Adipose tissue (tissue), 3 donors: ENCODE data around the gene LMNTD1. TPM values are rescaled to one million over a fixed set of nuclear protein-coding genes. Genes with fewer than 3 reads are reported as not detected.
"Not testable (repeated sequence)": the region's sequence is repeated elsewhere in the genome, so short reads cannot be mapped to it uniquely, and the experiment has no call there.

Experiments used
- H3K27ac ChIP-seq: one replicate; pipeline ENCODE4 v1.5.1; 2013; ENCODE audit warnings: low read depth, low read length
- WGBS, 3 donors: extraction: QIAGEN DNeasy Blood & Tissue Kit; methylation state at CpG; one replicate each; pipeline ENCODE4 v1.1.7; 2013; 5-methylcytosine and 5-hydroxymethylcytosine counted together
- polyA plus RNA-seq, 3 donors: library from polyadenylated mRNA; stranded (reverse); fragments of 200-250 nt; gene quantifications; one replicate each; pipeline ENCODE4 v1.2.3, GENCODE V29; 2013
- donor health status: healthy with polysubstance abuse.
- donor health status: Bipolar disorder and iron deficiency.
- donor health status: healthy.

The LMNTD1 gene
- polyA plus RNA-seq, 3 donors, result 0.28 to 1.1 TPM; not detected in 1

DNA sequence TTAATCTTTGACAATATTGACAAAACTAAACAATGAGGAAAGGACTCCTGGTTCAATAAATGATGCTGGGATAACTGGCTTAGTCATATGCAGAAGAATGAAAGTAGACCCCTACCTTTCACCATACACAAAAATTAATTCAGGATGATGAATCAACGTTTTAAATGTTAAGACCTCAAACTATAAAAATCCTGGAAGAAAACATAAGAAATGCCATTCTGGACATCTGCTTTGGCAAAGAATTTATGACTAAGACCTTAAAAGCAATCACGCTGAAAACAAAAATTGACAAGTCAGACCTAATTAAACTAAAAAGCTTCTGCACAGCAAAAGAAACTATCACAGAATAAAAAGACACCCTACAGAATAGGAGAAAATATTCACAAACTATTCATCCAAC is 97.4 kb downstream of the LMNTD1 start:
- 76 to 82% (median 82%) methylated on average over 2 of the region's 2 CpGs for WGBS, 3 donors
- H3K27ac ChIP-seq, result no peak overlapping the region

DNA sequence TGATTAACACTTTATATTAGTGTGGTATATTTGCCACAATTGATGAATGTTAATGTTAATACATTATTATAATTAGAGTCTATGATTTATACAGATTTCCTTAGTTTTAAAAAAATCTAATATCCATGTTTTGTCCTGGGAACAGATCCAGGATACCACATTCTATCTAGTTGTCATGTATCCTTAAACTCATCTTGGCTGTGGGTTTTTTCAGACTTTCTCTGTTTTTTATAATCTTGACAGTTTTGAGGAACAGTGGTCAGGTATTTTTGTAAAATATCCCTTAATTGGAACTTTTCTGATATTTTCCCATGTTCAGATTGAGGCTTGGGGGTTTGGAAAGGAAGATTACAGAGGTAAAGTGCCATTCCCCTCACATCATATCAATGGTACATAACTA is 104.1 kb downstream of the LMNTD1 start:
- H3K27ac ChIP-seq, result no peak overlapping the region

DNA sequence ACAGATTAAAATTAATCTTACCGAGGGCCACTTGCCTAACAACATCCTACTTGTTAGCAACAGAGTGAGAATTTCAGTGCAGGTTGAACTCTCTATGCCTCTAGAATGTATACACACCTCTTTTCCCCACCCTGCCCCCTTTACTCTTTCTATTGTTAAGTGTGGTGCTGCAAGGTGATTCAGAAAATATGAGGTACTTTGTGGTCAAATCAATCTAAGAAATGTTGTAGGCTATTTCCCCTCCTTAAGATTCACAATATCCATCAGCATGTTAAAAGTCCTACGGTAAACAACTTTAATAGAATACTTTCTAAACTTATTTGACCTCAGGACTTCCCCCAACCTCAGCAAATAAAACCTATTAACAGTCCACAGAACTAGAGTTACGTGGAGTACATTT is 106.0 kb downstream of the LMNTD1 start:
- WGBS, 3 donors, result 72 to 89% (median 85%) methylated on average over 3 of the region's 3 CpGs
- H3K27ac ChIP-seq, result no peak overlapping the region

DNA sequence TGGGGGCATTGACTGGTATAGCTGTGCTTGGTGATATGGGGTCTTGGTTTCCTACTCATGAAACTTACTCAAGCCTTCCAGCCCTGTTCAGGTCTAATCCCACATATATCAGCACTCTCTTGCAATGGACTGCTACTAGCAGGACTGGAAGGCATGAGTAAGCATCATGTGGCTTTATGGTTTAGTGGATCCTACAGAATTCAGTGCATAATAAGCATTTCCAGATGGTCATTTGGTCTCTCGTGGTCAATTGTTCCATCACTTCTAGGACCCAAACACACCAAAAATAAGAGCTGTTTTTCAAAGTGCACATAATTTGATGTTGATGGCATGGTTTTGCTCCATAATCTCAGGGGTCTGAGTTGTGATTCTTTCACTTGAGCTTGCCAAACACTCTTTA is 114.4 kb downstream of the LMNTD1 start:
- 92 to 95% (median 95%) methylated on average over 1 of the region's 1 CpG for WGBS, 3 donors
- H3K27ac ChIP-seq, result no peak overlapping the region

DNA sequence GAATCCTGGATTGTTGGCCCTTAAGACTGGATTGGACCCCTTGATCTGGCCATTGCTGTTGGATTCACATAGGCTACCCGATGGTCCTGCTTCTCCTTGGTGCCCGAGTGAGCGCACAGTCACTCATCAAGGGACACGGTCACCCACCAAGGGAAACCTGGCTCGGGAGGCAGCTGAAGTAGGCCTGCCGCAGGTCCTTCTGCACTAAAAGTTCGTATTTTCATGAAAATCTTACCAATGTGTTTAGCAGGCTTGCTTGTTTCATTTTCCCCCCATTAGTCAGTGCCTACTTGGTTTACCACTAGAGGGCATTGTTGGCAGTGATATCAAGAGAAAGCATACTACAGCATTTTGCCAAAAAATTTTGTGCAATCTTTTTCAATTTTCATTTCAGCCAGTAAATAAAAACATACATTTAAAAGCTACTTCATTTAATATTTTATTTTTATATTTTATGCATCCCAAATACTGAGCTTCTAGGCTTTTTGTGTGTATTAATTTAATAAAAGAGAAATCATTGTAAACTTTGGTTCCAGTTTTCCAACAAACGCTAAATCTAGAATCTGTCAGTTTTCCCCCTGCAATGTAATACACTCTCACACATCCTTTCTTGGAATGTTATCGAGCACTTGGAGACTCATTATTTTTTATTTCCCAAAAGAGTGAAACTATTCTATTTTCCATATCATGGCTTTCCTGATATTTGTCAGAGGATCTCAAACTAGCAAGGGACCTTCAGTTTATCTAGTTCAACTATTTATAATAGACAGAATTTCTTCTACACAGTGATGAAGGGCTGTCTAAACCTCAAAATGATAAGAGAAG is 116.7 kb downstream of the LMNTD1 start:
- whole genome bisulfite sequencing, 3 donors, result 44 to 51% (median 50%) methylated on average over 9 of the region's 9 CpGs
- H3K27ac ChIP-seq, result no peak overlapping the region

DNA sequence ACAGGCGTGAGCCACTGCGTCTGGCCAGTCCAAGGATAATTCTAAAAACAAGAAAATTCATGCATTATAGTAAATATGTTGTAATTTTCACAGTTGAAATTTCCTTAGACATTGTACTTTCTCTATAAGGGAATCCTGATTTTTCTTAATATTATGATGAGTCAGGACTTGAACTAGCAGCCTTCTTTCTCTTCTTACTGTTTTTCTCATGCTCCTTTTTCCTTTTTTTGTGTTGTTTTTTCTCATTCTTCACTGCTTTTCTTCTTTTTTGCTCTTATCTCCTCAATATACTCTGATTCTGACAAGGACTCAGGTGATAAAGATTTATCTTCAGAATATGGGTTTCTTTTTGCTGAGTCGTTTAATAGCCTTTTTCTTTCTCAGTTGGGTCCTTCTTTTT is 117.7 kb downstream of the LMNTD1 start:
- WGBS, 3 donors, result 81 to 89% (median 84%) methylated on average over 3 of the region's 3 CpGs
- no peak overlapping the region for H3K27ac ChIP-seq

DNA sequence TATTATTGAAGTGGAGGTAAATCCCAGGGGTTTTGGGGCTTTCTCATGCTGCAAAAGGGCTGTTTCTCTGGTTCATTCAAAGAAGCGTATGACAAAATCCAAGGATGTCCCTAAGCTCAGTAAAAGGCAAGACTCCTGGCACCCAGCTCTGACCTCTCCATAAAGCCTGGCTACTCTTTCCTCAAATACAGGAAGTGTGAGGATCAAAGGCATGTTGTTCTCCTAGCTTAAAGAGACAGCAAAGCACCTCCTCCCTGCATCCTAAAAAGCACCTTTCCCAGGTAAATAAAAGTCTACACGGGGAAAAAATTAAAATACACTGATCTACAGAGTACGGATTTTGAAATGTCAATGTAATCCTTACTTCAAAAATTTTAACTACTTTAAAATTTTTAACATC is 118.6 kb downstream of the LMNTD1 start:
- no peak overlapping the region for H3K27ac ChIP-seq
- 67 to 78% (median 72%) methylated on average over 3 of the region's 3 CpGs for WGBS, 3 donors

DNA sequence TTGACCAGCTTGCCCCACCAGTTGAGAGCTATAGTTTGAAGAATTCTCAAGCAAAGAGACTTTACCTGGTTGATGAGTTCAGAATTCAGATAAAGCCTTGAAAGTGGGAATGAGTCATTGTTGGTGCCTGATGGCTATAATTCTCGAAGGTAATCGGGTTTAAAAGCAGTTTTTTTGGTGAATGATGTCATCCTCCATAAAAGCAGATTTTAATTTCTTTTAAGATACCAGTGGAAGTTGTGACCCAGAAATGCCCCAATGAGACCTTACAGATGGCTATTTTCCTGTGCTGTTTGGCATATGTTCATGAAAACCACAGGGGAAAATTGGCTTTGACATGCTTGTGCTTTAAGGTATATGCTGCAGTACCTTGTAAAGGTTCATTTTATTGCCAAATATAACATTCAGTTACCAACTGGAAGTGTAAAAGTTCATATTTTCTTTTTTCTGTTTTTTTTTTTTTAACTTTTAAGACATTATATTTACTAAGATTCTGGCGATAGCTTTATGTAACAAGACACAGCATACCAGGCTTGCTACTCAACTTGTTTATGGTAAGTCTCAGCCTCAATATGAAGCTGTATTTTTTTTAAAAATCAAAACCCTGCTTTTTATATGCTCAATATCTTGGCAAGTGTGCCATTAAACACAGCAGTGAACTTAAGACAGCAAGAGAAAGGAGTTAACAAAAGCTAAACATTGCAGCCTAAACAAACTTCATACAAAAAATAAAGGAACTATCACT is 119.3 kb downstream of the LMNTD1 start:
- 34 to 57% (median 47%) methylated on average over 3 of the region's 3 CpGs for WGBS, 3 donors

DNA sequence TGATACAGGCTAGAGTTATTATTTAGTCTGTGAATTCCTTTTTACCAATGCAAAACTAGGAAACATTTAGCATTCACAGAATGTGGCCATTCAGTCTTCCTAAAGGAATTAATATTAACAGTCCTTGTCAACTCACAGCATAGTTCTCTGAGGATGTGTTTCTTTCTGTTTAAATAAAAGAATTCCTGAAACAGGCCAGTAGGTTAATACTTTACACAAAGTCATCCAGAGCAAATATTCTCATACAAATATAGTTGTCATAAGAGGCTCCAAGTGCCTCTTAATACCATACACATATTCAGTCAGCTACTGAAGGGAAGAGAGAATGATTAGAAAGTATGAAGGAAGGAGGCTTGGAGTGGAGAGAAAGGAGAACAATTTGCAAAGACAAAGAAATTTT is 120.1 kb downstream of the LMNTD1 start:
- H3K27ac ChIP-seq, result no peak overlapping the region

More for the DNA sequence above, 119.3 kb downstream of the LMNTD1 start:
- H3K27ac ChIP-seq, result no peak overlapping the region

DNA sequence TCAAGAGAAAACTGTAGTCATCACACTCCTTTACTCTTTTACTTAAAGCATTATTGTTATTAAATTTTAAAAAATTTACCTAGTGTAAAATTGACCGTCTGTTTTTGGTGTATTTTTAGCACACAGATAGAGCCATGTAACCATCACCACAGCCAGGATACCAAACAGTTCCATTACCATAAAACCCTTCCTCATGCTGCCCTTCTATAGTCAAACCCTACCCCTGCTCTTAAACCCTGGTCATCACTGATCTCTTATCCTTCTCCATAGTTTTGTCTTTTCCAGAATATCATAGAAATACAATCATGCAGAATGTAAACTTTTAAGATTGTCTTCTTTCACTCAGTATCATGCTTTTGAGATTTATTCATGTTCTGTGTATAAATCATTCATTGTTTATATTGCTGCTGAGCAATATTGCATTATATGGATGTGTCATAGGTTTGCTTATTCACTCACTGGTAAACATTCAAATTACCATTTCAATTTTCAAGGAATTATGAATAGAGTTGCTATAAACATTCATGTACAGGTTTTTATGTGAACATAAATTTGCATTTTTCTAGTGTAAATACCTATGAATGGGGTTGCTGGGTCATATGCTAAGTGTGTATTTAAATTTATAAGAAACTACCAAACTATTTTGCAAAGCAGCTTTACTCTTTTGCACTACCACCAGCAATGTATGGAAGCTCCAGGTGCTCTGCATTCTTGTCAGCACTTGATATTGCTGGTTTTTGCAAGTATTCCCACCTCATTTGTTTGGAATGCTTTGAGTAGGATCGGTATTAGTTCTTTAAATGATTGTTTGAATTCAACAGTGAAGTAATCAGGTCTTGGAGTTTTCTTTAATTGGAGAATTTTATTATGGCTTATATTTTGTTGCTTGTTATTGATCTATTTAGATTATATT is 125.5 kb downstream of the LMNTD1 start:
- WGBS, 3 donors, result 79 to 86% (median 84%) methylated on average over 2 of the region's 2 CpGs
- no peak overlapping the region for H3K27ac ChIP-seq

DNA sequence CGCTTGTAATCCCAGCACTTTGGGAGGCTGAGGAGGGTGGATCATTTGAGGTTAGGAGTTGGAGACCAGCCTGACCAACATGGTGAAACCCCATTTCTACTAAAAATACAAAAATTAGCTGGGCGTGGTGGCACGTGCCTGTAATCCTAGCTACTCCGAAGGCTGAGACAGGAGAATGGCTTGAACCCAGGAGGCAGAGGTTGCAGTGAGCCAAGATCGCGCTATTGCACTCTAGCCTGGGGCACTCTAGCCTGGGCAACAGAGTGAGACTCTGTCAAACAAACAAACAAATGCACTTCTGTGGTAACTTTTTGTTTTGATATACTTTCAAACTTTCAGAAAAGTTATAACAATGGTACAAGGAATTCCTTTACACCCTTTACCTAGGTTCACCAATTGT is 126.3 kb downstream of the LMNTD1 start:
- H3K27ac ChIP-seq, result not testable (repeated sequence)
- WGBS, 3 donors, result 97% methylated on average over 6 of the region's 6 CpGs
